ENCODE measurements around the gene ZCCHC13. TPM values are rescaled to one million over a fixed set of nuclear protein-coding genes. Genes with fewer than 3 reads are reported as not detected.

ZCCHC13 gene
- total and polyA plus RNA-seq, 2 donors (not counting 3 experiments of a cell fraction or from before 2014, with no cell fraction given): not detected

DNA sequence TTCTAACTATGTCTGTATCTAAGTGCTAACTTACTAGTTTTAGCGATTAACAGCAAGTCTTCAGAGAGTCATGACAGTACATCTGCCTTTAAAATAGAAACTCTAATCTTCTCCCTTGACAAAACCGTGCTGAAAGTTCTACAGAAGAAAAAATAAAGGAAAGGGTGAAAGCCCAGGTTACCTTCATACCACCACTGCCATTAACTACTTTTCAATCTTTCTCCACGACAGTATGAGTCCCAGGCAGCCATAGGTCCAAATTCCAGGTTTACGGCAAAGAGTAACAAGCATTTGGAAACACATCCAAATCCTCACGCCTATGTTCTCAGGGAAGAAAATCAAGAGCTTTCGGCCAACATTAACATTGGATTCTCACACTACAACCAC is 12.4 kb upstream of the ZCCHC13 start:
- Histone ChIP-seq H3K4me2 (ENCODE audit: insufficient read depth, low read length) (peak overlapping the region; percentile 32), H2AFZ (ENCODE audit: low read depth, low read length) (no peak overlapping the region), H3K9me1 (replicated peaks; ENCODE audit: control insufficient read depth, extremely low read depth, insufficient read depth, low read length) (no peaks in the 10 kb centered on the region), H3K4me3 (replicated peaks in 1 of 3; ENCODE audit: insufficient read depth in 1 of 3, low read depth in 1 of 3, low read length in 3 of 3) (peak overlapping the region; percentile 64 to 95 (median 81)), H3K27ac (ENCODE audit: insufficient read depth, low read depth, low read length) (peak overlapping the region; percentile 90), H3K9ac (replicated peaks; ENCODE audit: extremely low read depth, insufficient read depth, low read length) (peak overlapping the region; percentile 99), H3K36me3 (ENCODE audit: control insufficient read depth in 2 of 2, extremely low read depth in 1 of 2, insufficient read depth in 2 of 2, low read length in 2 of 2) (no peaks in the 10 kb centered on the region), H3K9me3 (replicated peaks; ENCODE audit: control insufficient read depth, insufficient read depth, low read length) (no peaks in the 10 kb centered on the region), H3K79me2 (ENCODE audit: control insufficient read depth, insufficient read depth, low read length) (peaks cover 53% of the 10 kb centered on the region), H4K20me1 (replicated peaks; ENCODE audit: control insufficient read depth, extremely low read depth, insufficient read depth, low read length) (no peaks in the 10 kb centered on the region), H3K4me1 (ENCODE audit: control insufficient read depth, extremely low read depth, insufficient read depth, low read length) (no peaks in the 10 kb centered on the region), H3K27me3 (ENCODE audit: control insufficient read depth in 2 of 2, insufficient read depth in 2 of 2, low read length in 2 of 2) (no peaks in the 10 kb centered on the region)
- dilution Hi-C loops (cut with MboI; ENCODE audit: extremely low pct_ligation_motif_present, low sequenced_read_pairs) (no loop called here), intact Hi-C loops (cut with micrococcal nuclease) (loop anchor here (5.0 kb wide), 2 partner anchors 246 to 321 kb away; partner anchors contain the start of gene RLIM)
- DNase-seq (ENCODE audit: low read depth, low spot score) (no peak), FAIRE-seq (peak; percentile 44)
- TF ChIP-seq MAX (IDR thresholded peaks at IDR 0.05; ENCODE audit: insufficient read depth, insufficient read length): no peak
- TF ChIP-seq POLR2AphosphoS5 (IDR thresholded peaks at IDR 0.05; ENCODE audit: insufficient read depth, low read depth, low read length): no peak
- TF ChIP-seq POLR2A (IDR thresholded peaks at IDR 0.05; ENCODE audit: low read depth, low read length): no peak
- TF ChIP-seq, protein P1, sequence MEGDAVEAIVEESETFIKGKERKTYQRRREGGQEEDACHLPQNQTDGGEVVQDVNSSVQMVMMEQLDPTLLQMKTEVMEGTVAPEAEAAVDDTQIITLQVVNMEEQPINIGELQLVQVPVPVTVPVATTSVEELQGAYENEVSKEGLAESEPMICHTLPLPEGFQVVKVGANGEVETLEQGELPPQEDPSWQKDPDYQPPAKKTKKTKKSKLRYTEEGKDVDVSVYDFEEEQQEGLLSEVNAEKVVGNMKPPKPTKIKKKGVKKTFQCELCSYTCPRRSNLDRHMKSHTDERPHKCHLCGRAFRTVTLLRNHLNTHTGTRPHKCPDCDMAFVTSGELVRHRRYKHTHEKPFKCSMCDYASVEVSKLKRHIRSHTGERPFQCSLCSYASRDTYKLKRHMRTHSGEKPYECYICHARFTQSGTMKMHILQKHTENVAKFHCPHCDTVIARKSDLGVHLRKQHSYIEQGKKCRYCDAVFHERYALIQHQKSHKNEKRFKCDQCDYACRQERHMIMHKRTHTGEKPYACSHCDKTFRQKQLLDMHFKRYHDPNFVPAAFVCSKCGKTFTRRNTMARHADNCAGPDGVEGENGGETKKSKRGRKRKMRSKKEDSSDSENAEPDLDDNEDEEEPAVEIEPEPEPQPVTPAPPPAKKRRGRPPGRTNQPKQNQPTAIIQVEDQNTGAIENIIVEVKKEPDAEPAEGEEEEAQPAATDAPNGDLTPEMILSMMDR (IDR thresholded peaks at IDR 0.05; ENCODE audit: extremely low read depth in 1 of 2, insufficient read depth in 1 of 2, low read depth in 1 of 2, low read length in 2 of 2): no peak
- TF ChIP-seq FOS (IDR thresholded peaks at IDR 0.05; ENCODE audit: borderline replicate concordance, insufficient read depth, low read length): no peak
- TF ChIP-seq MYC (IDR thresholded peaks at IDR 0.05; ENCODE audit: low read depth, low read length): no peak
- TF ChIP-seq GATA2 (IDR thresholded peaks at IDR 0.05; ENCODE audit: insufficient read depth, insufficient read length, low read depth, low read length): no peak
- CTCF ChIA-PET: interaction anchor here (3.6 kb wide), 1 partner anchor 53 kb away, joined by 17 read pairs; no protein-coding TSS in a partner anchor
- BruUV-seq (replicated peaks): TSS peak; percentile 61
- POLR2A ChIA-PET: interaction anchor here (1.2 kb wide), 1 partner anchor 52 kb away, joined by 3 read pairs; no protein-coding TSS in a partner anchor

Measured in endothelial cell of umbilical vein (primary cell).